ENCODE results near the gene EFNB2.

DNA sequence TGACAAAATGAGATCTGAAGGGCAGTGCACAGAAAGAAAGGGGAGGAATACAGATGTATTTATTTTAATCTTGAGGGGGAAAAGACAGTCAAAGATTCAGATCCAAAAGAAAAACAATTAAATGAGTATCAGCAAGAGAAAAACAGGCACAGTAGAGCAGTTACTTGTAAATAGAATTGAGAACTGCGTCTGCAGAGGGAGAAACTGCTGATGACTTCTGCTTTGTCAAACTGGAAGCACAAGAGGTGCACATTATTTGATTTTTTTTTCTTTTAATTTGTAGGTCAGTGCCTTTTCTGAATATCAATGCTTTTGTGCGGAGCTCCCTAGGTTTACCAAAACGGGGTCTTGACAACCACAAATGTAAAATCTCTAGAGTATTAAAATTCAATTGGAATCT lies 37.3 kb downstream of the EFNB2 start:
- TF ChIP-seq EZH2 (IDR thresholded peaks at IDR 0.05; ENCODE audit: borderline replicate concordance, low read depth, low read length, poor library complexity, severe bottlenecking) = no peak
- TF ChIP-seq, protein P1, sequence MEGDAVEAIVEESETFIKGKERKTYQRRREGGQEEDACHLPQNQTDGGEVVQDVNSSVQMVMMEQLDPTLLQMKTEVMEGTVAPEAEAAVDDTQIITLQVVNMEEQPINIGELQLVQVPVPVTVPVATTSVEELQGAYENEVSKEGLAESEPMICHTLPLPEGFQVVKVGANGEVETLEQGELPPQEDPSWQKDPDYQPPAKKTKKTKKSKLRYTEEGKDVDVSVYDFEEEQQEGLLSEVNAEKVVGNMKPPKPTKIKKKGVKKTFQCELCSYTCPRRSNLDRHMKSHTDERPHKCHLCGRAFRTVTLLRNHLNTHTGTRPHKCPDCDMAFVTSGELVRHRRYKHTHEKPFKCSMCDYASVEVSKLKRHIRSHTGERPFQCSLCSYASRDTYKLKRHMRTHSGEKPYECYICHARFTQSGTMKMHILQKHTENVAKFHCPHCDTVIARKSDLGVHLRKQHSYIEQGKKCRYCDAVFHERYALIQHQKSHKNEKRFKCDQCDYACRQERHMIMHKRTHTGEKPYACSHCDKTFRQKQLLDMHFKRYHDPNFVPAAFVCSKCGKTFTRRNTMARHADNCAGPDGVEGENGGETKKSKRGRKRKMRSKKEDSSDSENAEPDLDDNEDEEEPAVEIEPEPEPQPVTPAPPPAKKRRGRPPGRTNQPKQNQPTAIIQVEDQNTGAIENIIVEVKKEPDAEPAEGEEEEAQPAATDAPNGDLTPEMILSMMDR (conservative IDR thresholded peaks at IDR 0.05; ENCODE audit: low read depth, low read length) = no peak
